Measurements from ENCODE around the gene BEND6.

The BEND6 gene

DNA sequence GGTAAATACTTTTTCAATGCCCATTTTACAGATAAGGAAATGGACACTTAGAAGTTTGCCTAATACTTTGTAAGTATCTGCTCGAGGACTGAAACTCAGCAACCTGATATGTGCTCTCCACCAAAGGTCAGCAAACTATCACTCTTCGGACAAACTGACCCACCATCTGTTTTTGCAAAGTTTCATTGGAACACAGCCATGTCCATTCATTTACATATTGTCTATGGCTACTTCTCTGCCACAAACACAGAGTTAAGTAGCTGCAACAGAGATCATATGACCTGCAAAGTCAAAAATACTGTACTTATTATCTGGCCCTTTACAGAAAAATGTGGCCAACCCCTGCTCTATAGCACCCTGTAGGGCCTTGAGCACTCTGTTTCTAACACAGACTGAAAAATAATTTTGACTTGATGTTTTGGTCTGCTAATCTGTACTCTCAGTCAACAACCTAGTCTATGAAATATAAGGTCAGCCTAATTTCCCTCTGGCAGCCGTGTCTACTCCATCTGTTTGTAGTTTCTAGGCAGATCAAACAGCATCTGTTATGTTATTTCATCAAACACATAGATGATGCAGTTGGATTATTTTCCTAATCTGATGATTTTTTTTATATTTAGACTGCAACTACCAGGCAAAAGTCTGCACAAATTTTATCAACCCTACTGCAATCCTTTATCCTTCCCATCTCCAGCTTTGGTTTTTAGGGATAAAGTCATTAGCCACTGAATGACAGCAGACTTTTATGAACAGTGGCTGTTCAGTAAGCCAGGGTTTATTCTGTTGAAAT, 41.4 kb upstream of the BEND6 start:
- H3K27ac Mint-ChIP-seq, result no peak overlapping the region
- no peak overlapping the region for H3K4me3 Mint-ChIP-seq
- TF ChIP-seq, protein P1, sequence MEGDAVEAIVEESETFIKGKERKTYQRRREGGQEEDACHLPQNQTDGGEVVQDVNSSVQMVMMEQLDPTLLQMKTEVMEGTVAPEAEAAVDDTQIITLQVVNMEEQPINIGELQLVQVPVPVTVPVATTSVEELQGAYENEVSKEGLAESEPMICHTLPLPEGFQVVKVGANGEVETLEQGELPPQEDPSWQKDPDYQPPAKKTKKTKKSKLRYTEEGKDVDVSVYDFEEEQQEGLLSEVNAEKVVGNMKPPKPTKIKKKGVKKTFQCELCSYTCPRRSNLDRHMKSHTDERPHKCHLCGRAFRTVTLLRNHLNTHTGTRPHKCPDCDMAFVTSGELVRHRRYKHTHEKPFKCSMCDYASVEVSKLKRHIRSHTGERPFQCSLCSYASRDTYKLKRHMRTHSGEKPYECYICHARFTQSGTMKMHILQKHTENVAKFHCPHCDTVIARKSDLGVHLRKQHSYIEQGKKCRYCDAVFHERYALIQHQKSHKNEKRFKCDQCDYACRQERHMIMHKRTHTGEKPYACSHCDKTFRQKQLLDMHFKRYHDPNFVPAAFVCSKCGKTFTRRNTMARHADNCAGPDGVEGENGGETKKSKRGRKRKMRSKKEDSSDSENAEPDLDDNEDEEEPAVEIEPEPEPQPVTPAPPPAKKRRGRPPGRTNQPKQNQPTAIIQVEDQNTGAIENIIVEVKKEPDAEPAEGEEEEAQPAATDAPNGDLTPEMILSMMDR (IDR thresholded peaks at IDR 0.05), result no peak
- no peaks in the 10 kb centered on the region for H3K9me3 Mint-ChIP-seq
- DNase-seq, result no peak
- H3K36me3 Mint-ChIP-seq (ENCODE audit: low read depth), result no peaks in the 10 kb centered on the region
- H3K4me1 Mint-ChIP-seq, result peaks cover 16% of the 10 kb centered on the region
- H3K27me3 Mint-ChIP-seq (ENCODE audit: low read depth, poor library complexity), result no peaks in the 10 kb centered on the region

GRCh38 chr6:56914798-56915658, 39.9 kb upstream of the BEND6 start:
- peaks cover 16% of the 10 kb centered on the region for H3K4me1 Mint-ChIP-seq
- no peak for DNase-seq
- TF ChIP-seq, protein P1 (IDR thresholded peaks at IDR 0.05), result no peak
- no peaks in the 10 kb centered on the region for H3K9me3 Mint-ChIP-seq
- no peak overlapping the region for H3K27ac Mint-ChIP-seq
- H3K4me3 Mint-ChIP-seq, result no peak overlapping the region
- no peaks in the 10 kb centered on the region for H3K27me3 Mint-ChIP-seq (ENCODE audit: low read depth, poor library complexity)
- H3K36me3 Mint-ChIP-seq (ENCODE audit: low read depth), result no peaks in the 10 kb centered on the region

GRCh38 chr6:56915832-56916231, 39.1 kb upstream of the BEND6 start:
- Mint-ChIP-seq H3K27ac (no peak overlapping the region), H3K27me3 (ENCODE audit: low read depth, poor library complexity) (no peaks in the 10 kb centered on the region), H3K36me3 (ENCODE audit: low read depth) (no peaks in the 10 kb centered on the region), H3K9me3 (no peaks in the 10 kb centered on the region), H3K4me1 (peaks cover 16% of the 10 kb centered on the region), H3K4me3 (no peak overlapping the region)
- no peak for DNase-seq
- TF ChIP-seq, protein P1 (IDR thresholded peaks at IDR 0.05), result no peak

DNA sequence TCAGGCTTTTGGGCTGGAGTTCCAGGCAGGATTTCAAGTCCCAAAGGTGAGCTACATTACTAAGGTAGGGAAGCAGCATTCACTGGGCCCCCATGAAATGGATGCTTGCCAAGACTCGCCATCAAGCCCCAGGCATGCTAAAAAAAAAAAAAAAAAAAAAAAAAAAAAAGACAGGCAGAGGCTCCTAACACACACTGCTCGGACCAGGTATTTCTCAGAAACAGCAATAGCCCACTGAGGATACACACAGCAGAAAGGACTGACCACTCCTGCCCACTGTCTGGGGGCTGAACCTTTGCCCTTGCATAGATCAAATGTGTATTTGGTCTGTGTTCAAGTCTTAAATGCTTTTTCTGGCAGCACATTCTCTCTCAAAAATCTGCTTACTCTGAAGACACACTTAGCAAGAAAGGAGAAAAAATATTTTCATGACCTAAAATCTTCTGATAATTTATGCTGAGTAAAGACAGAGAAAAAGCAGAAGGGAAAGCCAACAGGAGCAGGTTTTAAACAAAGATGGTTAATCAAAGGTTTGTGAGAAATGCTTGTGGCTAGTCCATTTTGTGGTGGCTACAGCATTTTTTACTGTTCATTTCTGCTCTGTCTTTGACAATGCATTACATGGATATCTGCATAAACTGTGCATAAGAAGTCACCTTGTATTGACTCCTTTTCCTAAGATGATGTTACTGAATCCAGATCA, 37.9 kb upstream of the BEND6 start:
- DNase-seq, result no peak
- H3K27me3 Mint-ChIP-seq (ENCODE audit: low read depth, poor library complexity), result no peaks in the 10 kb centered on the region
- TF ChIP-seq, protein P1 (IDR thresholded peaks at IDR 0.05), result no peak
- no peak overlapping the region for H3K4me3 Mint-ChIP-seq
- peaks cover 16% of the 10 kb centered on the region for H3K4me1 Mint-ChIP-seq
- no peaks in the 10 kb centered on the region for H3K36me3 Mint-ChIP-seq (ENCODE audit: low read depth)
- no peaks in the 10 kb centered on the region for H3K9me3 Mint-ChIP-seq
- no peak overlapping the region for H3K27ac Mint-ChIP-seq

DNA sequence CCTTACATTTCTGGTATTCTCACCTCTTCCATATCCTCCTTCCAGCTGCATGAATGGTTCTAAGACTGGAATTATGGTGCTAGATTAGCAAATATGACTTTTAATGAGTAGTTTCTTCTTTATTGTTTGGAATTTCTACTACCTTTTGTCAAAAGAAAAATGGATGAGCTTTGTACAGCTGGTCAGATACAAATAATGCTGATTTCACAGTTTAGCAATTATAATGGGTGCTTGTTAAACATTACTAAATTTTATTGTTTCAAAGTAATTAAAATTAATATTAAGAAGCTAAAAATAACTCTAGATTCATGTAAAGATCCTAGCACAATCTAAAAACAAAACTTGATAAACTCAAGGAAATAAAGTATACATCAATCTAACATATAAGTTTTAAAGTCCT, 32.3 kb upstream of the BEND6 start:
- Mint-ChIP-seq H3K27ac (no peak overlapping the region), H3K9me3 (no peaks in the 10 kb centered on the region), H3K4me1 (peaks cover 2% of the 10 kb centered on the region), H3K27me3 (ENCODE audit: low read depth, poor library complexity) (no peaks in the 10 kb centered on the region), H3K36me3 (ENCODE audit: low read depth) (no peaks in the 10 kb centered on the region), H3K4me3 (no peak overlapping the region)
- TF ChIP-seq, protein P1 (IDR thresholded peaks at IDR 0.05), result no peak
- DNase-seq, result no peak

All from nephron progenitor cell (in vitro differentiated cells).